SK-N-MC (cell line): ENCODE data around the gene ZNF148.

Experiments
- EZH2 ChIP-seq: fragments of 200-600 bp; sonication (generic); IDR thresholded peaks from one replicate; pipeline ENCODE4 v1.6.1; 2017; ENCODE audit warnings: antibody characterized with exemption
- FOXP2 ChIP-seq: optimal IDR thresholded peaks from 2 replicates; pipeline ENCODE3; 2011; ENCODE audit warnings: mild to moderate bottlenecking, moderate library complexity; ENCODE audit not compliant: insufficient read depth; ENCODE audit errors: extremely low read length, control extremely low read depth
- POLR2AphosphoS5 ChIP-seq: IDR thresholded peaks from 2 replicates; pipeline ENCODE4 v1.6.1; 2012; ENCODE audit warnings: mild to moderate bottlenecking, low read depth, low read length, borderline replicate concordance

GRCh38 chr3:125266971-125267370 is 108.2 kb downstream of the ZNF148 start:
- TF ChIP-seq POLR2AphosphoS5 (no peak), FOXP2 (no peak), EZH2 (no peak)
